Measurements from ENCODE around the gene FCHO2.

DNA sequence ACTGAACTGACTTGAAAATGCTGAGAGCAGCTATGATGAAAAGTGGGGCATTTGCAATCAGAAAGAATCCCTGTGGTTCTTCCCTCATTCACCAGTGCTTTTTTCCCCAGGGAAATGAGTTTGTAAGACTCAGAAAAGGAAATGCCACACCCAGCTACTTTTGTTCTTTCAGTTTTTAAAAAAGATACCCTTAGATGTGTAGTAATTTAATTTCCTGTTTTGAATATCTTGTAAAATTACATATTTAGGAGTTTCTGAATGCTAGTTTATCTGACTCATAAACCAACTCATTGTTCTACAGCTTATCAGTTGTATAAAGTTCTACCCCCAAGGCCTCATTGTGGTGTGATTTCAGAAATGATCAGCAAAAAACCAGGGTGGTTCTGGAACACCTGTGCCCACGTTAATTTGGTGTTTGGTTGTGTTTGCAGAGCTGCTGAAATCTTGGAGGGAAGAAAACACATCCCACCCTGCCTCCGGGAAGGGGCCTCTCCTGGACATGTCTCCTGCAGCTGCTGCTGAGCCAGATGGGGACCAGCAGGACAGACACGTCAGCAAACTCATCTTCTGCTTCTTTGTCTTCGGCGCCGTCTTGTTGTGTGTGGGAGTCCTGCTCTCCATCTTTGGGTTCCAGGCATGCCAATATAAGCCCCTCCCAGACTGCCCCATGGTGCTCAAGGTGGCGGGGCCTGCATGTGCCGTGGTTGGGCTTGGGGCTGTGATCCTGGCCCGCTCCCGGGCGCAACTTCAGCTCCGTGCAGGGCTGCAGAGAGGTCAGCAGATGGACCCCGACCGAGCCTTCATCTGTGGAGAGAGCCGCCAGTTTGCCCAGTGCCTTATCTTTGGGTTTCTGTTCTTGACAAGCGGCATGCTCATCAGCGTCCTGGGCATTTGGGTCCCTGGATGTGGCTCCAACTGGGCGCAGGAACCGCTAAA lies 167.3 kb downstream of the FCHO2 start:
- TF ChIP-seq, protein P1, sequence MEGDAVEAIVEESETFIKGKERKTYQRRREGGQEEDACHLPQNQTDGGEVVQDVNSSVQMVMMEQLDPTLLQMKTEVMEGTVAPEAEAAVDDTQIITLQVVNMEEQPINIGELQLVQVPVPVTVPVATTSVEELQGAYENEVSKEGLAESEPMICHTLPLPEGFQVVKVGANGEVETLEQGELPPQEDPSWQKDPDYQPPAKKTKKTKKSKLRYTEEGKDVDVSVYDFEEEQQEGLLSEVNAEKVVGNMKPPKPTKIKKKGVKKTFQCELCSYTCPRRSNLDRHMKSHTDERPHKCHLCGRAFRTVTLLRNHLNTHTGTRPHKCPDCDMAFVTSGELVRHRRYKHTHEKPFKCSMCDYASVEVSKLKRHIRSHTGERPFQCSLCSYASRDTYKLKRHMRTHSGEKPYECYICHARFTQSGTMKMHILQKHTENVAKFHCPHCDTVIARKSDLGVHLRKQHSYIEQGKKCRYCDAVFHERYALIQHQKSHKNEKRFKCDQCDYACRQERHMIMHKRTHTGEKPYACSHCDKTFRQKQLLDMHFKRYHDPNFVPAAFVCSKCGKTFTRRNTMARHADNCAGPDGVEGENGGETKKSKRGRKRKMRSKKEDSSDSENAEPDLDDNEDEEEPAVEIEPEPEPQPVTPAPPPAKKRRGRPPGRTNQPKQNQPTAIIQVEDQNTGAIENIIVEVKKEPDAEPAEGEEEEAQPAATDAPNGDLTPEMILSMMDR (IDR thresholded peaks at IDR 0.05), result no peak
- TF ChIP-seq POLR2A (IDR thresholded peaks at IDR 0.05), result no peak

Data from body of pancreas (tissue), 4 donors.